ENCODE data around the gene CTSH. TPM values are rescaled to one million over a fixed set of nuclear protein-coding genes. Genes with fewer than 3 reads are reported as not detected.

The CTSH gene
- total RNA-seq, 1 donor from 2014 or later: 75.8 TPM

DNA sequence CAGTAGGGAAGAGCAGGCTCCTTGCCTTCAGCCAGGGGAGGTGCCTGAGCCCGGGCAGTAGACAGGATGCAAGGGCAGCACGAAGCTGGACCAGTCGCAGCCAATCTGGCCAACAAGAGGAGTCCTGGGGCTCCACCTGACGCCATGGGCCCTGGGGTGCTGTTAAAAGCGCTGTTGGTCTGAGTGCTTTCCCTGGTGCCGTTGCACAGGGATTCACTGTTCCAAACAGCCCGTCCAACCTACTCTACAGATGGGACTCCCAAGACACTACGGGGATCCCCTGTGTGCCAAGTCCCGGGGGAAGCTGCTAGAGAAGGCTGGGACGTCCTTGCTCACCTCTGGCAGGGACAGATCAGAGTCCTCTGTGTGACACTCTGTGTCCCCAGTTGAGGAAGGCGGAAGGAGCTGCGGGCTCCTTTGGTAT is 632 bp downstream of the CTSH start:
- TF ChIP-seq, protein P1, sequence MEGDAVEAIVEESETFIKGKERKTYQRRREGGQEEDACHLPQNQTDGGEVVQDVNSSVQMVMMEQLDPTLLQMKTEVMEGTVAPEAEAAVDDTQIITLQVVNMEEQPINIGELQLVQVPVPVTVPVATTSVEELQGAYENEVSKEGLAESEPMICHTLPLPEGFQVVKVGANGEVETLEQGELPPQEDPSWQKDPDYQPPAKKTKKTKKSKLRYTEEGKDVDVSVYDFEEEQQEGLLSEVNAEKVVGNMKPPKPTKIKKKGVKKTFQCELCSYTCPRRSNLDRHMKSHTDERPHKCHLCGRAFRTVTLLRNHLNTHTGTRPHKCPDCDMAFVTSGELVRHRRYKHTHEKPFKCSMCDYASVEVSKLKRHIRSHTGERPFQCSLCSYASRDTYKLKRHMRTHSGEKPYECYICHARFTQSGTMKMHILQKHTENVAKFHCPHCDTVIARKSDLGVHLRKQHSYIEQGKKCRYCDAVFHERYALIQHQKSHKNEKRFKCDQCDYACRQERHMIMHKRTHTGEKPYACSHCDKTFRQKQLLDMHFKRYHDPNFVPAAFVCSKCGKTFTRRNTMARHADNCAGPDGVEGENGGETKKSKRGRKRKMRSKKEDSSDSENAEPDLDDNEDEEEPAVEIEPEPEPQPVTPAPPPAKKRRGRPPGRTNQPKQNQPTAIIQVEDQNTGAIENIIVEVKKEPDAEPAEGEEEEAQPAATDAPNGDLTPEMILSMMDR (IDR thresholded peaks at IDR 0.05; ENCODE audit: insufficient read depth, low read length, severe bottlenecking): no peak
- FAIRE-seq (no peak), DNase-seq (ENCODE audit: low read depth) (no peak)
- no peaks in the 10 kb centered on the region for H3K36me3 ChIP-seq (ENCODE audit: control insufficient read depth, insufficient read depth, low read length)
- H3K4me3 ChIP-seq (ENCODE audit: low read depth, low read length): peak overlapping the region; percentile 74
- H3K27me3 ChIP-seq (ENCODE audit: control insufficient read depth, insufficient read depth, low read length): no peaks in the 10 kb centered on the region

DNA sequence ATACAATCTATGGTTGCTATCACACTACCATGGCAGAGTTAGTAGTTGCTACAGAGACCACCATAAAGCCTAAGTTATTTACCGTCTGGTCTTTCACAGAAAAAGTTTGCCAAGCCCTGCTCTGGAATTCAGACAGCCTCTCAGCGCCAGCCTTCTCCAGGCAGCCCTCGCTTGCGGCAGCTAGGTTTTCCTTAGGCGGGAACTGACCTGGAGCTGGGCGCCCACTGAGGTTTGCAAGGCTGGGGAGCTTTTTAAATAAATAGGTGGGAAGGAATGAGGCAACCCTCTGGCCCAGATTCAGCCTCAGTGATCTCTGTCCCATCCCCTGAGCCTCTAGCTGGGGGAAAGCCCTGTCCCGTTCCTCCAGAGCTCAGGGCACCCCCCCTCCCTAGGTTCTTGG is 1.2 kb downstream of the CTSH start:
- no peaks in the 10 kb centered on the region for H3K36me3 ChIP-seq (ENCODE audit: control insufficient read depth, insufficient read depth, low read length)
- DNase-seq (ENCODE audit: low read depth): no peak
- H3K4me3 ChIP-seq (ENCODE audit: low read depth, low read length): peak overlapping the region; percentile 74
- TF ChIP-seq, protein P1 (IDR thresholded peaks at IDR 0.05; ENCODE audit: insufficient read depth, low read length, severe bottlenecking): no peak
- no peaks in the 10 kb centered on the region for H3K27me3 ChIP-seq (ENCODE audit: control insufficient read depth, insufficient read depth, low read length)
- no peak for FAIRE-seq

DNA sequence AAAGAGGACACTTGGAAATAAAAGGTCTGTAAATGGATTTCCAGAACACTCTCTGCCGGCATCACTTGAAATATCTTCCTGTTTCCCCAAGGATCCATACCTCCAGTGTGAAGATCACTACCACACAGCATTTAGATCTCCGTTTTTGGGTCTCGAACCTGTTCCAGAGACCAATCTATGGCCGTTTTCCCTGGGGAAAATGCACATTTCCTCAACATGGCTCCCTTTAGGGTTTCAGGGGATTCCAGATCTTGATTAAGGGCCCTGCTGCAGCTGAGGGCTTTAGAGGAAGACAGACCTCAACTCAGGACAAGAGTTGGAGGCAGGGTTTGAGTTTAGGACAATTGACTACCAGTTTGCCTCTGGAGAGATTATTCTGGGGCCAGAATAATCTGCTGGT is 2.1 kb downstream of the CTSH start:
- TF ChIP-seq, protein P1 (IDR thresholded peaks at IDR 0.05; ENCODE audit: insufficient read depth, low read length, severe bottlenecking): no peak
- no peaks in the 10 kb centered on the region for H3K36me3 ChIP-seq (ENCODE audit: control insufficient read depth, insufficient read depth, low read length)
- no peak overlapping the region for H3K4me3 ChIP-seq (ENCODE audit: low read depth, low read length)
- DNase-seq (ENCODE audit: low read depth): no peak
- no peak for FAIRE-seq
- H3K27me3 ChIP-seq (ENCODE audit: control insufficient read depth, insufficient read depth, low read length): no peaks in the 10 kb centered on the region

DNA sequence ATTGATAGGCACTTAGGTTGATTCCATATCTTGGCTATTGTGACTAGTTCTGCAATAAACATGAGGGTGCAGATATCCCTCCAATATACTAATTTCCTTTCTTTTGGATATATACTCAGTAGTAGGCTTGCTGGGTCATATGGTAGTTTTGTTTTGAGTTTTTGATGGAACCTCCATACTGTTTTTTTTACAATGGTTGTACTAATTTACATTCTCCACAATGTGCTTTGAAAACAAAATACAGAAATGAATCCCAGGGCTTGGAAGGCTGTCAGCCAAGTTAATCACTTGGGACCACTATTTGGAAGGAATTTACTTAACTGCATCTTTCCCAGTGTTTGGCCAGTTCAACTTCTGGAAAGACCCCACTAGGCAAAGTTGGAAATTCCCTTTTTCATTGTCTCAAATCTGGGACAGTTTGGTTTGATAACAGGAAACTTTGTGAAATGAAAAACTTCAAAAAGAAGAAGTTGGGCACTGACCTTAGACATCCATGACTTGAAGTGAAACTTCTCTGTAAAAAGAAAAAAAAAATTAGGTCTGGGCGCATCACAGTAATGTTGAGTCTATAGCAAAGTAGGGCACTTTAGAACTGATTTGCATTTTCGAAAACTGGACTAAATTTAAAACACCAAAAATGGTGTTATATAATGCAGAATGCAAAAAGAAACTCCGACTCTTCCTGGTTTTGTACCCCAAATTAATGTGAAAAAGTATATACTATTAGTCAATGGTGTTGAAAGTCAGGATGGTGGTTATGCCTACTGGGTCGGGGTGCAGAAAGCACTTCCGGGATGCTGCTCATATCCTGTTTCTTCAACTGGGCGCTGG is 6.0 kb downstream of the CTSH start:
- Histone ChIP-seq H3K4me3 (ENCODE audit: low read depth, low read length) (no peak overlapping the region), H3K36me3 (ENCODE audit: control insufficient read depth, insufficient read depth, low read length) (peaks cover 7% of the 10 kb centered on the region), H3K27me3 (ENCODE audit: control insufficient read depth, insufficient read depth, low read length) (no peaks in the 10 kb centered on the region)
- TF ChIP-seq, protein P1 (IDR thresholded peaks at IDR 0.05; ENCODE audit: insufficient read depth, low read length, severe bottlenecking): no peak
- no peak for FAIRE-seq
- DNase-seq (ENCODE audit: low read depth): no peak

DNA sequence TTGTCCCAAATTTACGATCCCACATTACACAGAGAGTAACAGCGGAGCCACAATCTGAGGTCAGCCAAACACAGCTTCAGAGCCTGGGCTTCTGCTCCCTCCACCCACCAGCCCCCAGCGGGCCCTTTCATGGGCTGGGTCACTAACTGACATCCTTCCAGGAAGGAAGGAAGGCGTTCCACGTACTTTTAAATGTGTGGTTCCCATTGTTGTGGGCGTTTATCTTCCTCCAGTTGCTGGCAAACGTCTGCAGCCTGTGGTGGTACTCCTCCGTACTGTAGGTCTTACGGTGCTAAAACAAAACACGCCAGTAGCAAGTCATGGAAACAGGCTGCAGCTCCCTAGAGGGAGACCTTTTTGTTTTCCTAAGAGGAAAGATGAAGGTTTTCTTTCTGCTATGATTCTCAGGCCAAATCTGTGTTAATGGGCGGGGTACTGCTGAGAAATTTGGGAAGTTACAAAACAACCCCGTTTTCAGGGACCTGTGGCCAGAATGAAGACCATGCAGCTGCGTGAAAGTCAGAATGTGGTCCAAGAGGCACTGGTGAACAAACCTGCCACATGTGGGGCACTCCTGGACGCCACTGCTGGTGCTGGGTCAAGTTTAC is 7.6 kb downstream of the CTSH start:
- no peaks in the 10 kb centered on the region for H3K27me3 ChIP-seq (ENCODE audit: control insufficient read depth, insufficient read depth, low read length)
- DNase-seq (ENCODE audit: low read depth) (no peak), FAIRE-seq (no peak)
- H3K4me3 ChIP-seq (ENCODE audit: low read depth, low read length): no peak overlapping the region
- peaks cover 7% of the 10 kb centered on the region for H3K36me3 ChIP-seq (ENCODE audit: control insufficient read depth, insufficient read depth, low read length)
- TF ChIP-seq, protein P1 (IDR thresholded peaks at IDR 0.05; ENCODE audit: insufficient read depth, low read length, severe bottlenecking): no peak

Measured in bronchial epithelial cell (primary cell).